Peyer's patch (tissue), 4 donors: ENCODE measurements around the gene KRT12. TPM values are rescaled to one million over a fixed set of nuclear protein-coding genes. Genes with fewer than 3 reads are reported as not detected.

Source experiments
- DNase-seq, 3 donors: peaks; one replicate each; pipeline ENCODE4 v3.0.0-alpha.2; 2017 to 2019
- H3K27ac ChIP-seq, 4 donors: fragments of 200-600 bp; sonication (generic); one replicate each; pipeline ENCODE4 v1.5.1; 2016 to 2019
- H3K27me3 ChIP-seq, 2 donors: fragments of 200-600 bp; sonication (generic); one replicate each; pipeline ENCODE4 v1.5.1; 2019
- H3K36me3 ChIP-seq, 3 donors: fragments of 200-600 bp; sonication (generic); one replicate each; pipeline ENCODE4 v1.5.1; 2016 to 2019
- H3K4me1 ChIP-seq, 4 donors: fragments of 200-600 bp; sonication (generic); one replicate each; pipeline ENCODE4 v1.5.1; 2016 to 2019
- H3K4me3 ChIP-seq, 4 donors: fragments of 200-600 bp; sonication (generic); 1 replicate in 3 of 4; 2 replicates in 1 of 4; pipeline ENCODE4 v1.5.1; 2016 to 2019; ENCODE audit warnings: mild to moderate bottlenecking in 1 of 4
- H3K9me3 ChIP-seq, 4 donors: fragments of 200-600 bp; sonication (generic); one replicate each; pipeline ENCODE4 v1.5.1; 2016 to 2019; ENCODE audit warnings: mild to moderate bottlenecking in 1 of 4
- CTCF ChIP-seq, 6 experiments: fragments of 450-650 bp in 4 of 6; fragments of 200-600 bp in 2 of 6; sonication (generic) in 1 of 6; IDR thresholded peaks; one replicate each; pipeline ENCODE4 v1.5.1; 2017 to 2019; ENCODE audit warnings: antibody characterized with exemption in 6 of 6, mild to moderate bottlenecking in 3 of 6, moderate library complexity in 1 of 6
- POLR2A ChIP-seq, 2 donors: fragments of 450-650 bp; IDR thresholded peaks; one replicate each; pipeline ENCODE4 v1.5.1; 2017; ENCODE audit warnings: antibody characterized with exemption in 2 of 2, mild to moderate bottlenecking in 2 of 2, moderate library complexity in 2 of 2
- total RNA-seq, 4 donors: library from RNA; depleted of rRNA; stranded (reverse); fragments of >200 nt; gene quantifications; one replicate each; pipeline ENCODE4 v1.1.0, GENCODE V29; 2016

The KRT12 gene
- total RNA-seq, 4 donors from 2014 or later = 4.9 to 18.2 (median 9.1) TPM; not detected in 1

- Histone ChIP-seq H3K27ac (peak overlapping the region in 1 of 4 donors; percentile 93), H3K4me1 (peaks cover 0 to 13% (median 1%) of the 10 kb centered on the region in 4 donors)
These were observed 38.3 kb upstream of the KRT12 start for GRCh38 chr17:40905370-40905769.

GRCh38 chr17:40903129-40903847 lies 36.3 kb upstream of the KRT12 start:
- H3K27me3 ChIP-seq = no peaks in the 10 kb centered on the region
- H3K27ac ChIP-seq = peak overlapping the region in 3 of 4 donors; percentile 75 to 93 (median 84)
- TF ChIP-seq CTCF (IDR thresholded peaks at IDR 0.05) (peak in 1 of 6 experiments; percentile 8), POLR2A (IDR thresholded peaks at IDR 0.05) (peak; percentile 34 to 64)
- peaks cover 0 to 6% (median 2%) of the 10 kb centered on the region in 4 donors for H3K4me1 ChIP-seq
- H3K9me3 ChIP-seq = no peaks in the 10 kb centered on the region
- H3K36me3 ChIP-seq = no peaks in the 10 kb centered on the region
- peak overlapping the region in 2 of 4 donors; percentile 30 to 34 for H3K4me3 ChIP-seq
- DNase-seq = peak in 2 of 3 donors; percentile 58 to 76

More at GRCh38 chr17:40905370-40905769, 38.3 kb upstream of the KRT12 start:
- no peaks in the 10 kb centered on the region for H3K9me3 ChIP-seq
- no peaks in the 10 kb centered on the region for H3K27me3 ChIP-seq
- no peak overlapping the region for H3K4me3 ChIP-seq
- DNase-seq = no peak
- TF ChIP-seq POLR2A (IDR thresholded peaks at IDR 0.05) (no peak), CTCF (IDR thresholded peaks at IDR 0.05) (no peak)
- no peaks in the 10 kb centered on the region for H3K36me3 ChIP-seq

GRCh38 chr17:40902498-40902897 lies 35.5 kb upstream of the KRT12 start:
- no peaks in the 10 kb centered on the region for H3K9me3 ChIP-seq
- H3K36me3 ChIP-seq = no peaks in the 10 kb centered on the region
- no peak for TF ChIP-seq POLR2A (IDR thresholded peaks at IDR 0.05)
- no peak for TF ChIP-seq CTCF (IDR thresholded peaks at IDR 0.05)
- peaks cover 0 to 6% (median 2%) of the 10 kb centered on the region in 4 donors for H3K4me1 ChIP-seq
- H3K27ac ChIP-seq = peak overlapping the region in 3 of 4 donors; percentile 75 to 93 (median 84)
- peak in 1 of 3 donors; percentile 61 for DNase-seq
- H3K4me3 ChIP-seq = peak overlapping the region in 2 of 4 donors; percentile 30 to 34
- no peaks in the 10 kb centered on the region for H3K27me3 ChIP-seq

GRCh38 chr17:40901981-40902474 lies 35.0 kb upstream of the KRT12 start:
- H3K27ac ChIP-seq = peak overlapping the region in 3 of 4 donors; percentile 75 to 93 (median 84)
- no peaks in the 10 kb centered on the region for H3K36me3 ChIP-seq
- H3K4me3 ChIP-seq = peak overlapping the region in 2 of 4 donors; percentile 30 to 34
- no peaks in the 10 kb centered on the region for H3K27me3 ChIP-seq
- DNase-seq = peak in 1 of 3 donors; percentile 81
- no peaks in the 10 kb centered on the region for H3K9me3 ChIP-seq
- H3K4me1 ChIP-seq = peaks cover 0 to 6% (median 2%) of the 10 kb centered on the region in 4 donors
- no peak for TF ChIP-seq CTCF (IDR thresholded peaks at IDR 0.05)
- no peak for TF ChIP-seq POLR2A (IDR thresholded peaks at IDR 0.05)

- Histone ChIP-seq H3K4me1 (peaks cover 0 to 6% (median 2%) of the 10 kb centered on the region in 4 donors), H3K4me3 (peak overlapping the region in 1 of 4 donors; percentile 27), H3K36me3 (no peaks in the 10 kb centered on the region), H3K27me3 (no peaks in the 10 kb centered on the region), H3K9me3 (no peaks in the 10 kb centered on the region), H3K27ac (peak overlapping the region in 3 of 4 donors; percentile 11 to 93 (median 84))
- TF ChIP-seq POLR2A (IDR thresholded peaks at IDR 0.05) (peak in 1 of 2 donors; percentile 11), CTCF (IDR thresholded peaks at IDR 0.05) (no peak)
- DNase-seq = no peak
These were observed 33.9 kb upstream of the KRT12 start for GRCh38 chr17:40900809-40901356.
